Measurements from ENCODE around the gene LCN12.

GRCh38 chr9:136927343-136928271 lies 24.5 kb upstream of the LCN12 start:
- TF ChIP-seq GATA2 (IDR thresholded peaks at IDR 0.05; ENCODE audit: low read depth, low read length) (no peak), GATA3 (IDR thresholded peaks at IDR 0.05; ENCODE audit: low read depth, low read length) (no peak)

Data from SH-SY5Y (cell line).